SK-N-SH (cell line): Measurements from ENCODE around the gene GRAP. TPM values are rescaled to one million over a fixed set of nuclear protein-coding genes. Genes with fewer than 3 reads are reported as not detected.
"Not testable (repeated sequence)": the region's sequence is repeated elsewhere in the genome, so short reads cannot be mapped to it uniquely, and the experiment has no call there.

Experiments used
- CTCF ChIA-PET: fragments of 300-600, 350-600 bp; formaldehyde crosslinking; extraction: SDS; loops from one replicate; lab custom pipeline; 2021; lab: Yijun Ruan, JAX
- POLR2A ChIA-PET: fragments of 350-600 bp; sonication (Branson Sonifier 250); formaldehyde crosslinking; extraction: SDS; loops from one replicate; lab custom pipeline; 2020; ENCODE audit warnings: antibody characterized with exemption, inconsistent platforms; lab: Yijun Ruan, JAX
- DNase-seq: peaks from one replicate; pipeline ENCODE4 v3.0.0; 2012
- H2AFZ ChIP-seq: fragments of 200-600 bp; sonication (generic); 2 replicates; pipeline ENCODE4 v1.8.1; 2016; ENCODE audit warnings: antibody characterized with exemption, mild to moderate bottlenecking, low read depth
- H3F3A ChIP-seq: fragments of 200-600 bp; sonication (generic); replicated peaks from 2 replicates; pipeline ENCODE3; 2016; ENCODE audit warnings: antibody characterized with exemption, mild to moderate bottlenecking; ENCODE audit not compliant: insufficient read depth
- H3K27ac ChIP-seq, 2 experiments: fragments of 200-500 bp in 1 of 2; fragments of 200-600 bp in 1 of 2; sonication (Bioruptor generic) in 1 of 2; sonication (generic), shearing (Covaris generic) in 1 of 2; 2 replicates each; pipeline versions ENCODE4 v1.5.1 to v1.6.1; 2014 to 2016; ENCODE audit warnings: low read depth in 2 of 2, inconsistent platforms in 1 of 2, low read length in 1 of 2, mild to moderate bottlenecking in 1 of 2, mixed read lengths in 1 of 2
- H3K27me3 ChIP-seq: fragments of 200-600 bp; sonication (generic), shearing (Covaris generic); 2 replicates; pipeline ENCODE4 v1.6.1; 2016; ENCODE audit warnings: mixed run types; ENCODE audit not compliant: insufficient read depth
- H3K36me3 ChIP-seq, 2 experiments: fragments of 200-500 bp in 1 of 2; fragments of 200-600 bp in 1 of 2; sonication (Bioruptor generic) in 1 of 2; sonication (generic) in 1 of 2; replicated peaks in 1 of 2; 2 replicates each; pipeline versions ENCODE3 to v1.5.1; 2014 to 2016; ENCODE audit warnings: low read length in 1 of 2, mild to moderate bottlenecking in 1 of 2; ENCODE audit not compliant: insufficient read depth in 2 of 2, control insufficient read depth in 1 of 2
- H3K4me1 ChIP-seq, 2 experiments: fragments of 200-500 bp in 1 of 2; fragments of 200-600 bp in 1 of 2; sonication (Bioruptor generic) in 1 of 2; sonication (generic), shearing (Covaris generic) in 1 of 2; 2 replicates each; pipeline versions ENCODE4 v1.5.1 to v1.6.1; 2014 to 2016; ENCODE audit warnings: low read depth in 1 of 2, low read length in 1 of 2, mixed run types in 1 of 2; ENCODE audit not compliant: insufficient read depth in 2 of 2, control insufficient read depth in 1 of 2
- H3K4me2 ChIP-seq: fragments of 200-600 bp; sonication (generic), shearing (Covaris generic); 2 replicates; pipeline ENCODE4 v1.6.1; 2017; ENCODE audit warnings: mixed run types
- H3K4me3 ChIP-seq, 2 experiments: fragments of 200-500 bp in 1 of 2; fragments of 200-600 bp in 1 of 2; sonication (Bioruptor generic) in 1 of 2; sonication (generic), shearing (Covaris generic) in 1 of 2; 2 replicates each; pipeline versions ENCODE4 v1.5.1 to v1.8.1; 2014 to 2016; ENCODE audit warnings: low read depth in 2 of 2, inconsistent platforms in 1 of 2, low read length in 1 of 2, mild to moderate bottlenecking in 1 of 2, mixed read lengths in 1 of 2, moderate library complexity in 1 of 2
- H3K79me2 ChIP-seq: fragments of 200-600 bp; sonication (generic); 2 replicates; pipeline ENCODE4 v1.8.1; 2017; ENCODE audit warnings: mild to moderate bottlenecking; ENCODE audit not compliant: insufficient read depth
- H3K9ac ChIP-seq: fragments of 200-600 bp; sonication (generic); 2 replicates; pipeline ENCODE4 v1.6.1; 2017; ENCODE audit warnings: mixed run types
- H3K9me2 ChIP-seq: fragments of 200-600 bp; sonication (generic); 2 replicates; pipeline ENCODE4 v1.6.1; 2017; ENCODE audit warnings: mixed run types
- H3K9me3 ChIP-seq: fragments of 200-600 bp; sonication (generic); 2 replicates; pipeline ENCODE4 v1.6.1; 2017; ENCODE audit warnings: mixed run types, mild to moderate bottlenecking, moderate library complexity
- H4K20me1 ChIP-seq: fragments of 200-600 bp; sonication (generic); 2 replicates; pipeline ENCODE4 v1.6.1; 2017; ENCODE audit warnings: mild to moderate bottlenecking, mixed run types; ENCODE audit not compliant: insufficient read depth
- POLR2AphosphoS5 ChIP-seq: IDR thresholded peaks from 2 replicates; pipeline ENCODE4 v1.6.1; 2012; ENCODE audit warnings: low read depth, low read length
- WGBS: methylation state at CpG from one replicate; pipeline ENCODE4 v1.1.6; 2017; ENCODE audit warnings: low lambda C conversion rate; 5-methylcytosine and 5-hydroxymethylcytosine counted together
- polyA plus RNA-seq, 3 experiments: library from polyadenylated mRNA; depleted of rRNA; stranded (reverse); fragments of >200 nt; gene quantifications; 2 replicates each; pipeline ENCODE4 v1.2.3, GENCODE V29; 2012

Gene GRAP
- polyA plus RNA-seq, 1 of the 3 experiments (the other 2 are of a cell fraction), result 0.02 TPM

GRCh38 chr17:19062009-19062717 lies 15.4 kb upstream of the GRAP start:
- CTCF ChIA-PET, H3K4me1 ChIP-seq, H2AFZ ChIP-seq, DNase-seq, H3K9ac ChIP-seq, H3K79me2 ChIP-seq, H4K20me1 ChIP-seq, H3K9me3 ChIP-seq, H3F3A ChIP-seq, H3K9me2 ChIP-seq, H3K36me3 ChIP-seq, H3K4me2 ChIP-seq, H3K27ac ChIP-seq, POLR2A ChIA-PET, H3K4me3 ChIP-seq, H3K27me3 ChIP-seq: not testable (repeated sequence)
- WGBS, result 1% methylated on average over 16 of the region's 51 CpGs
- TF ChIP-seq POLR2AphosphoS5, result 0 out of 2 replicates have a peak, but pooled peaks have one; percentile 22

- H4K20me1 ChIP-seq, DNase-seq, CTCF ChIA-PET, H2AFZ ChIP-seq, H3K36me3 ChIP-seq, H3K9me2 ChIP-seq, POLR2A ChIA-PET, H3K27me3 ChIP-seq, H3K9ac ChIP-seq, H3K4me1 ChIP-seq, H3F3A ChIP-seq, H3K4me2 ChIP-seq, H3K27ac ChIP-seq, H3K79me2 ChIP-seq, H3K4me3 ChIP-seq, H3K9me3 ChIP-seq: not testable (repeated sequence)
- no CpG with 5 or more reads among the region's 12 CpGs for WGBS
Measured at GRCh38 chr17:19055447-19055846, 8.7 kb upstream of the GRAP start.

- H3F3A ChIP-seq, H3K27ac ChIP-seq, H4K20me1 ChIP-seq, H3K27me3 ChIP-seq, CTCF ChIA-PET, DNase-seq, H3K9me3 ChIP-seq, H3K79me2 ChIP-seq, H2AFZ ChIP-seq, H3K9me2 ChIP-seq, H3K4me3 ChIP-seq, POLR2A ChIA-PET, H3K36me3 ChIP-seq, H3K4me1 ChIP-seq, H3K9ac ChIP-seq, H3K4me2 ChIP-seq: not testable (repeated sequence)
- WGBS, result 80% methylated on average over 1 of the region's 7 CpGs
Measured at GRCh38 chr17:19048826-19049225, 2.1 kb upstream of the GRAP start.

GRCh38 chr17:19047510-19047909 lies 753 bp upstream of the GRAP start:
- H3K9ac ChIP-seq, H3K4me1 ChIP-seq, H3K4me3 ChIP-seq, H3K36me3 ChIP-seq, H3K27me3 ChIP-seq, H3K4me2 ChIP-seq, CTCF ChIA-PET, H3F3A ChIP-seq, POLR2A ChIA-PET, H3K79me2 ChIP-seq, H4K20me1 ChIP-seq, H3K9me3 ChIP-seq, H3K9me2 ChIP-seq, H3K27ac ChIP-seq, H2AFZ ChIP-seq, DNase-seq: not testable (repeated sequence)
- 94% methylated on average over 3 of the region's 7 CpGs for WGBS

- H3K9me3 ChIP-seq, H3F3A ChIP-seq, CTCF ChIA-PET, H4K20me1 ChIP-seq, H3K79me2 ChIP-seq, H3K36me3 ChIP-seq, H3K9me2 ChIP-seq, H3K4me3 ChIP-seq, H3K27me3 ChIP-seq, POLR2A ChIA-PET, H3K4me2 ChIP-seq, H3K4me1 ChIP-seq, H2AFZ ChIP-seq, H3K27ac ChIP-seq, DNase-seq, H3K9ac ChIP-seq: not testable (repeated sequence)
- WGBS, result no CpG with 5 or more reads among the region's 9 CpGs
Measured at GRCh38 chr17:19044643-19045042, 2.1 kb downstream of the GRAP start.

GRCh38 chr17:19043032-19043431 lies 3.7 kb downstream of the GRAP start:
- H3K9me3 ChIP-seq, H3K79me2 ChIP-seq, H3K4me3 ChIP-seq, H3K27ac ChIP-seq, H3K4me1 ChIP-seq, CTCF ChIA-PET, H3K4me2 ChIP-seq, H4K20me1 ChIP-seq, H3K36me3 ChIP-seq, H3K27me3 ChIP-seq, H3F3A ChIP-seq, H3K9me2 ChIP-seq, DNase-seq, H2AFZ ChIP-seq, H3K9ac ChIP-seq, POLR2A ChIA-PET: not testable (repeated sequence)
- WGBS, result no CpG with 5 or more reads among the region's 8 CpGs
